ENCODE measurements around the gene SETX. TPM values are rescaled to one million over a fixed set of nuclear protein-coding genes. Genes with fewer than 3 reads are reported as not detected.

Gene SETX
- total RNA-seq, 4 donors from 2014 or later = 52.5 to 79.4 (median 69.7) TPM

DNA sequence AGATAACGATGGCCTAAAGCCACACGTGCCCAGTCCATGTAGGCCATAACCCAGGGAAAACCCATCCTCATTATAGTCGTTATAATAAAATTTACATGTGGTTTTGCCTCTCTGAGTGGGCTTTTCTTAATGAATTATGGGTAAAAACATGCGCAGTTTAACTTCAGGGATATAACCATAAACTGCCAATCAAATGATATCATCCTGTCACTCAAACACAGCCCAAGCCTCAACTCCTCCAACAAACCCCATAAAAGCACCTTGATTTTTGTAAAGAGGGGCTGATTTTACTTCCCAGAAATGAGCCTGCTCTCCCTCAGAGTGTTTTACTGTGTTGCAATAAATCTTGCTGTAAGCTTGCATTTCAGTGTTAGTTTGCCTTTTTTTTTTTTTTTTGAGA lies 15.8 kb upstream of the SETX start:
- DNase-seq (ENCODE audit: low spot score) (no peak), ATAC-seq (ENCODE audit: low FRiP score) (no peak)
- TF ChIP-seq, protein P1, sequence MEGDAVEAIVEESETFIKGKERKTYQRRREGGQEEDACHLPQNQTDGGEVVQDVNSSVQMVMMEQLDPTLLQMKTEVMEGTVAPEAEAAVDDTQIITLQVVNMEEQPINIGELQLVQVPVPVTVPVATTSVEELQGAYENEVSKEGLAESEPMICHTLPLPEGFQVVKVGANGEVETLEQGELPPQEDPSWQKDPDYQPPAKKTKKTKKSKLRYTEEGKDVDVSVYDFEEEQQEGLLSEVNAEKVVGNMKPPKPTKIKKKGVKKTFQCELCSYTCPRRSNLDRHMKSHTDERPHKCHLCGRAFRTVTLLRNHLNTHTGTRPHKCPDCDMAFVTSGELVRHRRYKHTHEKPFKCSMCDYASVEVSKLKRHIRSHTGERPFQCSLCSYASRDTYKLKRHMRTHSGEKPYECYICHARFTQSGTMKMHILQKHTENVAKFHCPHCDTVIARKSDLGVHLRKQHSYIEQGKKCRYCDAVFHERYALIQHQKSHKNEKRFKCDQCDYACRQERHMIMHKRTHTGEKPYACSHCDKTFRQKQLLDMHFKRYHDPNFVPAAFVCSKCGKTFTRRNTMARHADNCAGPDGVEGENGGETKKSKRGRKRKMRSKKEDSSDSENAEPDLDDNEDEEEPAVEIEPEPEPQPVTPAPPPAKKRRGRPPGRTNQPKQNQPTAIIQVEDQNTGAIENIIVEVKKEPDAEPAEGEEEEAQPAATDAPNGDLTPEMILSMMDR (IDR thresholded peaks at IDR 0.05) = no peak

GRCh38 chr9:132369421-132369820 lies 14.6 kb upstream of the SETX start:
- TF ChIP-seq, protein P1 (IDR thresholded peaks at IDR 0.05) = no peak
- ATAC-seq (ENCODE audit: low FRiP score) (no peak), DNase-seq (ENCODE audit: low spot score) (no peak)

- TF ChIP-seq, protein P1 (IDR thresholded peaks at IDR 0.05) = no peak
- ATAC-seq (ENCODE audit: low FRiP score) (no peak), DNase-seq (ENCODE audit: low spot score) (no peak)
These were observed 13.0 kb upstream of the SETX start for GRCh38 chr9:132367613-132368313.

- no peak for DNase-seq (ENCODE audit: low spot score)
- ATAC-seq (ENCODE audit: low FRiP score) = no peak
- TF ChIP-seq, protein P1 (IDR thresholded peaks at IDR 0.05) = no peak
These were observed 11.7 kb upstream of the SETX start for GRCh38 chr9:132366481-132366880.

- TF ChIP-seq, protein P1 (IDR thresholded peaks at IDR 0.05) = no peak
- ATAC-seq (ENCODE audit: low FRiP score) (no peak), DNase-seq (ENCODE audit: low spot score) (no peak)
These were observed 11.2 kb upstream of the SETX start for GRCh38 chr9:132365986-132366385.

GRCh38 chr9:132364068-132364467 lies 9.3 kb upstream of the SETX start:
- TF ChIP-seq, protein P1 (IDR thresholded peaks at IDR 0.05) = no peak
- DNase-seq (ENCODE audit: low spot score) (no peak), ATAC-seq (ENCODE audit: low FRiP score) (no peak)

DNA sequence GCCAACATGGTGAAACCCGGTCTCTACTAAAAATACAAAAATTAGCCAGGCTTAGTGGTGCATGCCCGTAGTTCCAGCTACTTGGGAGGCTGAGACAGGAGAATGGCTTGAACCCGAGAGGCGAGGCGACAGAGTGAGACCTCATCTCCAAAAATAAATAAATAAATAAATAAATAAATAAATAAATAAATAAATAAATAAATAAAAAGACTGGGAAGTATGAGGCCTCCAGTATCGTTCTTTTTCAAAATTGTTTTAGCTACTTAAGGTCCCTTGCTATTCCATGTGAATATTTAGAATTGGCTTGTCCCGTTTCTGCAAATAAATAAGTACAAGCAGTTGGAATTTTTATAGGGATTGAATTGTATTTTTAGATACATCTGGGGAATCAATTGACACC lies 3.0 kb upstream of the SETX start:
- TF ChIP-seq, protein P1 (IDR thresholded peaks at IDR 0.05) = no peak
- ATAC-seq (ENCODE audit: low FRiP score) (no peak), DNase-seq (ENCODE audit: low spot score) (no peak)
